ENCODE results near the gene POU2F1. TPM values are rescaled to one million over a fixed set of nuclear protein-coding genes. Genes with fewer than 3 reads are reported as not detected.

POU2F1 gene
- total RNA-seq, 1 donor from 2014 or later = 7.4 TPM

- intact Hi-C loops (cut with DNase I) = no loop called here
These were observed 241.7 kb downstream of the POU2F1 start for GRCh38 chr1:167462341-167462740.

DNA sequence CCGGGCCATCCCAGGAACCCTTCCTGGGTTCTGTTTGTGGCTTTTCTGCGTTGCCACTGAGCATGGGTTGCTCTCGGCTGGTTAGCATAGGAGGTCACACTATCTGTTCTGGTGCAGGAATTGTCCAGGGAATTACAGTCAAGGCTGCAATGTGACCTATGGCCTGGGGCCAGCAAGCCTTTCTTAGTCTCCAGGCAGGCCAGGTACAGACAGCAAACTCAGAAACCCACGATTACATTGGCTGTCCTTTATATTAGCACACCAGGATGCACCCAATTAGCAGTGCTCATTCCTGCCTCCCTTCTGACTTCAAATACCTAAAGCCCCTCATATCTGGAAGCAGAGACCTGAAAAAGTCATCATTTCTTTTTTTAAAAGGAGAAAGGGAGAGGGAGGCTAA is 242.4 kb downstream of the POU2F1 start:
- ATAC-seq (ENCODE audit: poor library complexity) (no peak), DNase-seq (no peak)
- intact Hi-C loops (cut with DNase I) = no loop called here

More at GRCh38 chr1:167462341-167462740, 241.7 kb downstream of the POU2F1 start:
- ATAC-seq (ENCODE audit: poor library complexity) (no peak), DNase-seq (no peak)

DNA sequence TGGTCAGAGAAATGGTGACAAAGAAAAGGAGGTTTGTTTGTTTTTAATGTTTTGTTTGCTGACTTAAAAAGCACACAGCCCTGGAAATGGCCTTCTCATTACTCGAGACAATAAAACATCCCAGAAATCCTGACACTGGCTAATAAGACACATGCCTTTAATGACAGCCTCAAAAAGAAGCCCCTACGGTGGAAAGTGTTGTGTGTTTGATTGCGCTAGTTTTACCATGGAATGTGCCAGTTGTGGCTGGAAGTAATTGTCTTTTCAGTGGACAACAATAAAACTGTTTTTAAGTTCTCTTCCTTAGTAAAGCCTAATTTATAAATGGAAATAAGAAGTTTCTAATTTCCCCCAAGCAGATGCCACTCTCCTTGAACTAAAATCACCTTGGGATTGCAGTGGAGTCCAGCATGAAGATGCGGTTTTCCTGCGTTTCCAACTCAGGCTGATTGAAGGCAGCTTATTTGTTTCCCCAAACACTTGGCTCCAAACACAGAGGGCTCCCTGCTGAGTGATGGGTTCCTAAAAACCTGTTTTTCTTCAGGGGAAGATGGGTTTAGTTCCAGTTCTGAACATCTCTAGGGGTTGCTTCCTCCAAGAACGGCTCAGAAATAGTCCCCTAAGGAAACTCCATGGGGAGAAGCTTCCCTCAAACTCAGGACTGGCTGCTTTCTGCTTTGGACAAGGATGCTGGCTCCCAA is 243.3 kb downstream of the POU2F1 start:
- intact Hi-C loops (cut with DNase I) = no loop called here
- DNase-seq (no peak), ATAC-seq (ENCODE audit: poor library complexity) (no peak)

GRCh38 chr1:167465018-167465417 is 244.3 kb downstream of the POU2F1 start:
- intact Hi-C loops (cut with DNase I) = no loop called here
- DNase-seq (no peak), ATAC-seq (ENCODE audit: poor library complexity) (no peak)

DNA sequence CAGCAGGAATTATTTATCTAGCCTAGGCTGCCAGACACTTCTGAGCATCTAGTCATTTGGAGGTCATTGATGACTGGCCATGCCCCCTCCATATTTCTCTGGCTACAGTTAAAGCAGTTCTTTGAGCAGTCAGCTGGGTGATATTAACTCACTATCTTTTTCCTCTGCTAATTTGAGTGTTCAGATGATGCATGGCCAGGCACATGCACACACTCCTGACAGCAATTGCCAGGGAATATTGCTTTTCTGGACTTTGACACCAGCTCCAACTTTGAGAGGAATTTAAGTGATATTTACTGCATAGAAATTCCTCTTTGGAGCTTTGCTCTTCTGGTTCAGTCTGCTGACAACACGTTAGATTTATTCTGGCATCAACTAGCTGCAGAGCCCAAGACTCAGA is 245.1 kb downstream of the POU2F1 start:
- intact Hi-C loops (cut with DNase I) = no loop called here
- no peak for DNase-seq
- ATAC-seq (ENCODE audit: poor library complexity) = peak; percentile 43

- intact Hi-C loops (cut with DNase I) = no loop called here
- ATAC-seq (ENCODE audit: poor library complexity) = no peak
- no peak for DNase-seq
These were observed 246.5 kb downstream of the POU2F1 start for GRCh38 chr1:167467126-167467710.

DNA sequence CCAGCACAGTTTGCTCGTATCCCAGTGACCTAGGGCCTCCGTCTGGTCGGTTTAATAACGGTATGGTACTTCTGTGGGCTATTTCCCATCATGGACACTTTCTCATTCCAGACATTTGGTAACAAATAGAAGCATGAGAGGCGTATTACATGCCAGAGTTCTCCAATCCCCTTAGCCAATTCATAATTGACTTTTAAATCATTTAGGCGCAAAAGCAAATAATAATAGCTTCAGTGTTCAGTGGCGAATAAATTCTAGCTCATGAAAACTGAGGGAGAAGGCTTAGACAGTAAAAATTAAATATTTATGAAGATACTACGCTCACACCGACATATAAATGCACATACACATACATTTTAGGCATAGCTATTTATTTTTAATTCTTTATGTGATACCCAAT is 247.1 kb downstream of the POU2F1 start:
- DNase-seq (no peak), ATAC-seq (ENCODE audit: poor library complexity) (no peak)
- intact Hi-C loops (cut with DNase I) = no loop called here

- ATAC-seq (ENCODE audit: poor library complexity) (peak; percentile 45), DNase-seq (no peak)
- intact Hi-C loops (cut with DNase I) = no loop called here
These were observed 248.7 kb downstream of the POU2F1 start for GRCh38 chr1:167469280-167469965.

- no peak for ATAC-seq (ENCODE audit: poor library complexity)
- intact Hi-C loops (cut with DNase I) = no loop called here
These were observed 250.9 kb downstream of the POU2F1 start for GRCh38 chr1:167471568-167471967.

GRCh38 chr1:167472752-167473521 is 252.3 kb downstream of the POU2F1 start:
- DNase-seq = no peak
- intact Hi-C loops (cut with DNase I) = no loop called here
- ATAC-seq (ENCODE audit: poor library complexity) = no peak

More at GRCh38 chr1:167471568-167471967, 250.9 kb downstream of the POU2F1 start:
- DNase-seq = no peak

DNA sequence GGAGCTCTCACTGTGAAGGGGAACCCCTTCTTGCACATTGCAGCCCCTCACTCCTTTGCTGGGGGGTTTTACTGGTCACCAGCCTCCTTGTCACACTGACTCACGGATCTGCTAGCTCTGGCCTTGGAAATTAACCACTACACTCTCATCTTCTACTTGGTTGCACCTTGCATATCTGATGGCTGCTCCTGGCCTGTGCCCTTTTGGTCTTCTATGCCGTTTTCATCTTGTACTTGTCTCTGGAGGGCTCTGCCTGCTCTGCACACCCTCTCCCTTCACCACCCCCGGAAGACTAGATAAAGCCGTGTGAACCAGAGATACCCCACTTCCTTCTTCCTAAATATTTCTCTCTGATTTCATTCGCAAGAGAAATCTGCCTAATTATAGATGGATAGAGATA is 253.1 kb downstream of the POU2F1 start:
- no peak for DNase-seq
- intact Hi-C loops (cut with DNase I) = no loop called here
- ATAC-seq (ENCODE audit: poor library complexity) = no peak

- intact Hi-C loops (cut with DNase I) = no loop called here
- ATAC-seq (ENCODE audit: poor library complexity) (no peak), DNase-seq (no peak)
These were observed 253.5 kb downstream of the POU2F1 start for GRCh38 chr1:167474191-167474641.

GRCh38 chr1:167476061-167476460 is 255.4 kb downstream of the POU2F1 start:
- ATAC-seq (ENCODE audit: poor library complexity) (no peak), DNase-seq (no peak)
- intact Hi-C loops (cut with DNase I) = no loop called here

Other genes with a start within 250 kb of the POU2F1 start
- 4.1 TPM for gene ILDR2, start 245.3 kb upstream of the POU2F1 start, total RNA-seq
- 1.7 TPM for gene MAEL, start 231.6 kb upstream of the POU2F1 start, total RNA-seq
- gene GPA33, start 130.5 kb upstream of the POU2F1 start, total RNA-seq = 0.19 TPM
- gene STYXL2, start 126.8 kb upstream of the POU2F1 start, total RNA-seq = 121 TPM

Measured in Right ventricle myocardium superior (tissue), 1 donor.